HG03439 (cell line): ENCODE results near the gene PACSIN2.
"Not testable (repeated sequence)": the region's sequence is repeated elsewhere in the genome, so short reads cannot be mapped to it uniquely, and the experiment has no call there.

Experiments used
- ATAC-seq: cut with Tn5 transposase; IDR thresholded peaks from one replicate; pipeline ENCODE4 v1.9.1; 2021; ENCODE audit warnings: mild to moderate bottlenecking, moderate library complexity; ENCODE audit not compliant: unreplicated experiment

The PACSIN2 gene

GRCh38 chr22:42930810-42931420, 84.0 kb downstream of the PACSIN2 start:
- no peak for ATAC-seq

GRCh38 chr22:42929838-42930155, 85.2 kb downstream of the PACSIN2 start:
- ATAC-seq, result no peak

DNA sequence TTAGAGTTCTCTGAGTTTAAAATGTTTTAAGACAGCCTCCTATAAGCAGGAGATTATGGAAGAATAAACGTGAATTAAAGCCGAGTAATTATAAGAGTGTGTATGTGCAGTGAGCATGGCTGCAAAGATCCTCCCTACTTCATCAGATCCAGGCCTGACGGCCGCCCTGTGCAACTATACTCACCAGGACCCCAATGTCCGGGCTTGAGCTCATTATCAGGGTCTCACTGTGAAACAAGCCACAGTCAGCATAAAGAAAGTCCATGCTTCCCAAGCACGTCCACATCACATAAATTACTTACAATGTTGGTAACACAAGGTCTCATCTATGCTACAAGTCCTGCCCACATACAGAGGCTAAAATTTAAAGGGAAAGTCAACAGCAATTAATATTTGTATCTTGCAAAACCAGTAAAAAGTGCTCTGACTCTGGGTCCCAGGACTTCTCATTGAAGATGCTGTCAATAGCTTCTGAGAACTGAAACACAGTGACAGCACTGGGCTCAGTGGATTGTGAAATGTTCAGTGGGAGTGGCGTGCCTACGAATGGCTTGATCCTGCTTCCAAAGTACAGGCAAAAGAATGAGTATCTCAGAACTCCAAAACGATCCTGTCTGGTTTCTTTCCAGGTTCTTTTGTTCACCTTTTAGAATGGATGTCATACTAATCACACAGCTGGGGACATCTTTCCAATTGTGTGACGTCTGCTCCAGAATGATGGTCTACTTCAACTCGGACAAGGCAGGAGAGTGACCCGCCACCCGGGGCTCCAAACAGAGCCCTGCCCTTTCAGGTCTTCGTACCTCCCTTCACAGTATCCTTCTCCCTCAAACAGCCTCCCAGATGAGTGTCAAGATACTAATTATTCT, 85.7 kb downstream of the PACSIN2 start:
- no peak for ATAC-seq

DNA sequence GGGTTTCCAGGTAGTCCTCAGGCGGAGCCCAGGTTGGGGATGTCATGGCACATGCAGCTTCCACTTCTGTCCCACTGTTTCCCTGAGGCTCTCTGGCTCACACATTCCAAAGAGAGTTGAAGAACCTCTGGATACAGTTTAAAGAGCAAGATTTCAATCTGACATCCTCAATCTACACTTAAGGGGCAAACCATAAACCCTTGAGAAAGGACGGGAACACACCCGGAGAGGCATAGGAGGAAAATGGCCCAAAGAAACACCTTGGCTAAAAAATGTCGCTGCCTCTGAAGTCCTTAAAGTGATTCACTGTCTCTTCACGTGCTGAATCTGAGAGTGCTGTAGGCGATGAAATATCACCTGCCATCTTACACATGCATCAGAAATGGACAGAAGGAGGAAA, 87.0 kb downstream of the PACSIN2 start:
- ATAC-seq, result no peak

- ATAC-seq, result no peak
Measured at GRCh38 chr22:42926768-42927167, 88.2 kb downstream of the PACSIN2 start.

- no peak for ATAC-seq
Measured at GRCh38 chr22:42926104-42926503, 88.8 kb downstream of the PACSIN2 start.

GRCh38 chr22:42925598-42925997, 89.4 kb downstream of the PACSIN2 start:
- no peak for ATAC-seq

DNA sequence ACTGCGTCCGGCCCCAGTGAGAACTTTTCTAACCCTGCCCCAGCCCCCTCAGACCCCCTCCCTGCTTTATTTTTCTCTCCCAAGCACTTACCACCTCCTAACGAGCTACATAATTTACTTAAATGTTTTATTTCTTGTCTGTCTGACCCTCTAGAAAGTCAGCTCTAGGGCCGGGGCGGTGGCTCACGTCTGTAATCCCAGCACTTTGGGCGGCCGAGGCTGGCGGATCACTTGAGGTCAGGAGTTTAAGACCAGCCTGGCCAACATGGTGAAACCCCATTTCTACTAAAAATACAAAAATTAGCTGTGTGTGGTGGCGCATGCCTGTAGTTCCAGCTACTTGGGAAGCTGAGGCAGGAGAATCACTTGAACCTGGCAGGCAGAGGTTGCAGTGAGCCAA, 89.9 kb downstream of the PACSIN2 start:
- ATAC-seq, result not testable (repeated sequence)

DNA sequence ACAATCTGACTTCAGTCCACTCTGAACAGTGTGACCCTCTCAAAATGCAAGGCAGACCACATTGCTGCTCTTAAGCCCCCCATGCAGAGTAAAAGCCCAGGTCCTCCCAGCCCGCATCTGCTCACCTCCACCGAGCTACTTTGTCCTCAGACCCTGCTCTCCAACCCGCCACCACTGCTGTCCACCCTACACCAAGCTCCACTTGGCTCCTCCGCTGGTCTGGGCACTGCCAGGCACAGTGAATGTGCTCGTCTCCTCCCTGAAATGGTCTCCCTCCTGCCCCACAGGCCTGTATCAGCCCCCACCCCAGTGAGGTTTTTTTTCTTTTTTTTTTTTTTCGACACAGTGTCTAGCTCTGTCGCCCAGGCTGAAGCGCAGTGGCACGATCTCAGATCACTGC, 90.5 kb downstream of the PACSIN2 start:
- ATAC-seq, result no peak

DNA sequence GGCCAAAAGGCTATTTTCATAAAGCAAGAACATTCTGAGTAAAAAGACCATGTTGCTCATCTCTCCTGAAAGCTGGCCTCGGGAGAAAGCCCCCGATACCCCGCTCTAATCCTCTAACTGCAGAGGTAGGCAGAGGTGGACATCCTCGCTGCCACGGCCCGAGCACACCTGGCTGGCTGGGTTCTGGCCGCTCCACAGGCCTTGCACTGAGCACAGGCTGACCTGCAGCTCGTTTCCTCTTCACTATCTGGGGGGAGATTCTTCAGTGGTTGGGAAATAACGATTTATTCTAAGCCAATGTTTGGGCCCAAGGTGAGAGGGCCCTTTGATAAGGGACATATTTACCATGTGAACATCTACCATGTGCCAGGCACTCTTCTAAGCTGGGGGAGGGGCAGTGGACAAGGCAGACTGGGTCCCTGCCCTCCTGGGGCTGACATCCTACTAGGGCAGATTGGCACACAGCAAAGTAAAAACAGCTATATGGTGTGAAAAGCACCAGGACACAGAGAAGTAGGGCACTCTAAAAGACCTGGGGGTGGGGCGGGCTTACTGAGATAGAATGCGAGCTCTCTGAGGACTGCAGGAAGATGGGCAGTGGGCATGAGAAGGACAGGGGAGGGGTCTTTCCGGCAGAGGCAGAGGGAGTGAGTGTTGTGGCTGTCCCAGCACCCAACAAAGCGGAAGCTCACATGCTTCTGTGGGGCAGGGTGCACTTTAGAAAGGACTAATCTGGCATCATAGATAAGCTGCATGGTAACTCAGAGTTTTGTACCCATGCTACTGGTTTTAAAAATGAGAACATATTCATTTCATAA, 92.4 kb downstream of the PACSIN2 start:
- ATAC-seq, result no peak

GRCh38 chr22:42920101-42920820, 94.7 kb downstream of the PACSIN2 start:
- ATAC-seq, result no peak

DNA sequence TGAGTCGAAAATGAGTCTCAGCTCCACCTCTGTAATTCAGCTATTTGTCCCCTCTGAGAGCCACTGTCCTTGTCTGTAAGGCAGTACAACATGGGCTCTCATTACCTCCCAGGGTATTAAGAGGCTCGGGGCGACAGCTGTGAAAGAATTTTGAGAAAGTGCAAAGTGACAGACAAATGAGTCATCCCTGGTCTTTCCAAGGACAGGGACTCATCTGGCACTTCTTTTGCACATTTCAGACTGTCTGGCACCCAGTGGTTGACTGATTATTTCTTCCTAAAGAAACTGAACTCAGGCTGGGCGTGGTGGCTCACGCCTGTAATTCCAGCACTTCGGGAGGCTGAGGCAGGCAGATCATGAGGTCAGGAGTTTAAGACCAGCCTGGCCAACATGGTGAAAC, 95.8 kb downstream of the PACSIN2 start:
- ATAC-seq, result no peak

- ATAC-seq, result no peak
Measured at GRCh38 chr22:42918500-42918899, 96.4 kb downstream of the PACSIN2 start.

- not testable (repeated sequence) for ATAC-seq
Measured at GRCh38 chr22:42917358-42917757, 97.6 kb downstream of the PACSIN2 start.

DNA sequence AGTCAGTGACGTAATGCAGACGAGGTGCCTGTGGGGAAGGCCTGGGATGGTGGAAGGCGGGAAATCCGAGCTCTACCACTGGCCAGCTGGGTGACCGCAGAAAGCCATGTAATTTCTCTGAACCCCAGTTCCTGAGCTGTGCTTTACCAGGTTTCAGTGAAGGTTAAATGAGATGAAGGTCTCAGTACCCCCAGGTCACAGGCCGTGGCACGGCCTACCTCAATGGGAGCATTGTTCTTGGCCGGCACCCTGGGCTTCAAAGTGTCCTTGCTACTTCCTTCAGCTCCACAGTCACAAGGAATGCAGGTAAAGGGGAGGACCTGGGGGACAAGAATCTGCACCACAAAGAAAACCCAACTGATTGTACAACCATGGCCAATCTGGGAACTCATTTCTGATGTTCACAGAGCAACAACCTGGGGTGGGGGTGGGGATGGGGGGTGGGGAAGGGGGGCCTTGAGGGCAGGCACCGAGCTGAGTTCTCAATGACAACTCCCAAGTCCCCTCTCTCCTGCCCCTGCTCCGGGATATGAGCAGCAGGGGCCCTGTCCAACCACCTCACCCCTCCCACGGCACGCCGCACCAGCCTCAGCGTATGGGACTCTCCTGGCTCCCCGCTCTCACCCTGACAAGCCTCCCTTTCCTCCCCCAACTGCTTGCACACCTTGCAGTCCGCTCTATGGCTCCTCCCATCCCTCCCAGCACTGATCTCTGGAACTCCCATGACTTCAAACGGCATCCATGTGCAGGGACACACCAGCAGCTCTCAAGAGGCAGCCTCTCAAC, 98.8 kb downstream of the PACSIN2 start:
- no peak for ATAC-seq

GRCh38 chr22:42914511-42915076, 100.4 kb downstream of the PACSIN2 start:
- ATAC-seq, result no peak

DNA sequence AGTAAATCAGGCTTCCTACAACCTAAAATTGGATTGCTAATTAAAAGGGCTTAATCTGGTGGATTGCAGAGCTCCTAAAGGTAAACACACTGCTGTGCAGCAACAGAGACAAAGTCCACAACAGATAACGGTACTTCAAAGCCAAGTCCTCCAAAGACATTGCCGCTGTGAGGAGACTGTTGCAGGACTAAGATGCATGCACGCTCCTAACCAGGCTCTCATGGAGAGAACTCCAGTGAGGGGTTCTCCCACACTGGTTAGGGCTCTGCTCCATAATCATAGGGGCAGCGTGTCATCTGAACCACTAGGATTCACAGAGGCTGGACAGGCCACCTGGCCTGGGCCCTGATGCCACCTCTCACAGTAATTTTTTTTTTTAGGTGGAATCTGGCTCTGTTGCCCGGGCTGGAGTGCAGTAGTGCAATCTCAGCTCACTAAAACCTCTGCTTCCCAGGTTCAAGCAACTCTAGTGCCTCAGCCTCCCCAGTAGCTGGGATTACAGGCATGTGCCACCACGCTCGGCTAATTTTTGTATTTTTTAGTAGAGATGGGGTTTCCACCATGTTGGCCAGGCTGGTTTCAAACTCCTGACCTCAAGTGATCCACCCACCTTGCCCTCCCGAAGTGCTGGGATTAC, 101.0 kb downstream of the PACSIN2 start:
- ATAC-seq, result no peak

DNA sequence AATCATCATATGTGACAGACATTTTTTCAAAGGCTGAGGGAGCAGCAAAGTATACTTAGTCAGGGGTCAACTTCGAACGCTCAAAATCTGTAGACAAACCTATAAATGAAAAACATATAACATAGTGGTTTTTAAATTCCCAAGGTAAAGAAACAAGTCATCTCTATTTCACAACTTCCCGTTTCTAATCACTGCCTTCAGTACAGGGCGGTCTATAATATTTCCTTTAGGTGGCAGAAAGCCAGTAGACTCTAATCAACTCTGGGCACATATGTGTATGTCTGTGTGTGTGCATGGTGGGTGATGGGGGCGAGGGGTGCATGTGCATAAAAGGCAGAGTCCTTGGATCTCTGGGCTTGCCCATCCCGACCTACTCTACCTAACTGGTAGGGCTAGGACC, 102.9 kb downstream of the PACSIN2 start:
- ATAC-seq, result no peak

GRCh38 chr22:42910221-42910942, 104.6 kb downstream of the PACSIN2 start:
- no peak for ATAC-seq
